Testis (tissue), 2 donors: ENCODE measurements around the gene CHST3.

Experiments
- CTCF ChIP-seq, 3 experiments: fragments of 450-650 bp in 2 of 3; fragments of 200-600 bp in 1 of 3; sonication (generic) in 1 of 3; IDR thresholded peaks; one replicate each; pipeline ENCODE4 v1.5.1; 2016 to 2019; ENCODE audit warnings: antibody characterized with exemption in 3 of 3, mild to moderate bottlenecking in 2 of 3, moderate library complexity in 1 of 3
- POLR2A ChIP-seq: fragments of 450-650 bp; IDR thresholded peaks from one replicate; pipeline ENCODE4 v1.6.1; 2017; ENCODE audit warnings: antibody characterized with exemption, mild to moderate bottlenecking, moderate library complexity

GRCh38 chr10:72009425-72010081 lies 45.4 kb downstream of the CHST3 start:
- TF ChIP-seq CTCF (IDR thresholded peaks at IDR 0.05) (no peak), POLR2A (no peak)
